H1 (cell line): ENCODE results near the gene ACBD6. TPM values are rescaled to one million over a fixed set of nuclear protein-coding genes. Genes with fewer than 3 reads are reported as not detected.

Experiments
- CTCF ChIA-PET: fragments of 300-600 bp; sonication (Branson Sonifier 250); formaldehyde crosslinking; loops from one replicate; lab custom pipeline; 2021; ENCODE audit not compliant: partially characterized antibody; lab: Charles Lee
- POLR2A ChIA-PET: fragments of 300-600 bp; sonication (Branson Sonifier 250); formaldehyde crosslinking; loops from one replicate; lab custom pipeline; 2021; ENCODE audit warnings: inconsistent platforms; ENCODE audit not compliant: partially characterized antibody; lab: Charles Lee
- DNase-seq, 2 experiments: peaks; one replicate each; pipeline versions ENCODE4 v3.0.0 to v3.0.0-alpha.2; 2010 to 2022; ENCODE audit warnings: low spot score in 2 of 2, low read depth in 1 of 2, mixed read lengths in 1 of 2
- FAIRE-seq: peaks from 2 replicates; lab custom pipeline; 2011; peaks lifted over from hg19 to GRCh38; lab: Jason Lieb, UNC
- H2AFZ ChIP-seq: 2 replicates; pipeline ENCODE4 v1.8.1; 2012; ENCODE audit warnings: low read length, inconsistent platforms
- H2AK5ac ChIP-seq: 2 replicates; pipeline ENCODE4 v1.6.1; 2013; ENCODE audit warnings: low read depth, low read length
- H2BK120ac ChIP-seq: replicated peaks from 2 replicates; pipeline ENCODE3; 2013; ENCODE audit warnings: low read depth, low read length, inconsistent platforms
- H2BK12ac ChIP-seq: 2 replicates; pipeline ENCODE4 v1.6.1; 2013; ENCODE audit warnings: low read depth, low read length
- H2BK15ac ChIP-seq: 2 replicates; pipeline ENCODE4 v1.6.1; 2013; ENCODE audit warnings: low read length
- H2BK20ac ChIP-seq: 2 replicates; pipeline ENCODE4 v1.6.1; 2013; ENCODE audit warnings: low read length
- H2BK5ac ChIP-seq: 2 replicates; pipeline ENCODE4 v1.6.1; 2013; ENCODE audit warnings: low read depth, low read length
- H3K14ac ChIP-seq: 2 replicates; pipeline ENCODE4 v1.6.1; 2013; ENCODE audit warnings: inconsistent platforms; ENCODE audit not compliant: insufficient read length
- H3K18ac ChIP-seq: 2 replicates; pipeline ENCODE4 v1.6.1; 2013; ENCODE audit warnings: low read length; ENCODE audit errors: extremely low read depth
- H3K23ac ChIP-seq: 2 replicates; pipeline ENCODE4 v1.6.1; 2013; ENCODE audit warnings: inconsistent platforms; ENCODE audit not compliant: insufficient read length
- H3K23me2 ChIP-seq: 2 replicates; pipeline ENCODE4 v1.6.1; 2013; ENCODE audit warnings: low read depth, low read length
- H3K27ac ChIP-seq: 2 replicates; pipeline ENCODE4 v1.6.1; 2011; ENCODE audit warnings: low read depth, low read length, inconsistent platforms
- H3K27me3 ChIP-seq, 4 experiments: replicated peaks in 1 of 4; 1 replicate in 1 of 4; 2 replicates in 3 of 4; pipeline versions ENCODE4 v1.6.1 to v1.8.1; 2011 to 2013; ENCODE audit warnings: low read length in 3 of 4, mild to moderate bottlenecking in 3 of 4, inconsistent platforms in 2 of 4, mixed read lengths in 2 of 4, moderate library complexity in 1 of 4; ENCODE audit not compliant: control insufficient read depth in 3 of 4, insufficient read depth in 3 of 4; ENCODE audit errors: extremely low read depth in 1 of 4
- H3K36me3 ChIP-seq, 4 experiments: 2 replicates each; pipeline versions ENCODE4 v1.6.1 to v1.8.1; 2011 to 2013; ENCODE audit warnings: mild to moderate bottlenecking in 4 of 4, low read length in 3 of 4, moderate library complexity in 2 of 4, control low read depth in 1 of 4, inconsistent platforms in 1 of 4; ENCODE audit not compliant: insufficient read depth in 4 of 4, control insufficient read depth in 2 of 4
- H3K4ac ChIP-seq: replicated peaks from 2 replicates; pipeline ENCODE3; 2013; ENCODE audit warnings: low read length, low read depth, mixed read lengths, inconsistent platforms; ENCODE audit not compliant: insufficient read length
- H3K4me1 ChIP-seq, 4 experiments: replicated peaks in 1 of 4; 1 replicate in 1 of 4; 2 replicates in 3 of 4; pipeline versions ENCODE4 v1.6.1 to v1.8.1; 2011 to 2013; ENCODE audit warnings: low read length in 3 of 4, inconsistent platforms in 2 of 4, mixed read lengths in 1 of 4; ENCODE audit not compliant: insufficient read depth in 4 of 4, control insufficient read depth in 3 of 4
- H3K4me2 ChIP-seq, 2 experiments: 2 replicates each; pipeline versions ENCODE4 v1.6.1 to v1.8.1; 2011 to 2013; ENCODE audit warnings: low read depth in 2 of 2, low read length in 2 of 2, control low read depth in 1 of 2, inconsistent platforms in 1 of 2, mild to moderate bottlenecking in 1 of 2; ENCODE audit not compliant: insufficient read depth in 1 of 2
- H3K4me3 ChIP-seq, 4 experiments: fragments of 200-600, 300-600 bp in 1 of 4; sonication (generic), shearing (Covaris generic), sonication (Bioruptor Twin) in 1 of 4; 2 replicates each; pipeline versions ENCODE4 v1.5.1 to v1.8.1; 2011 to 2016; ENCODE audit warnings: low read length in 4 of 4, low read depth in 3 of 4, control low read depth in 2 of 4, inconsistent platforms in 2 of 4, mild to moderate bottlenecking in 2 of 4, mixed read lengths in 1 of 4, moderate library complexity in 1 of 4; ENCODE audit not compliant: insufficient read depth in 2 of 4; ENCODE audit errors: extremely low read depth in 1 of 4
- H3K56ac ChIP-seq: replicated peaks from 2 replicates; pipeline ENCODE3; 2013; ENCODE audit warnings: low read depth, mild to moderate bottlenecking, mixed read lengths, low read length, inconsistent platforms; ENCODE audit not compliant: insufficient read length
- H3K79me1 ChIP-seq: 2 replicates; pipeline ENCODE4 v1.6.1; 2013; ENCODE audit warnings: low read depth, low read length, control low read depth
- H3K79me2 ChIP-seq, 2 experiments: 2 replicates each; pipeline versions ENCODE4 v1.6.1 to v1.8.1; 2012 to 2013; ENCODE audit warnings: low read length in 2 of 2, mild to moderate bottlenecking in 2 of 2, inconsistent platforms in 1 of 2; ENCODE audit not compliant: insufficient read depth in 2 of 2, control insufficient read depth in 1 of 2
- H3K9ac ChIP-seq, 4 experiments: replicated peaks in 1 of 4; 1 replicate in 1 of 4; 2 replicates in 3 of 4; pipeline versions ENCODE4 v1.6.1 to v1.8.1; 2011 to 2013; ENCODE audit warnings: low read depth in 3 of 4, low read length in 3 of 4, control low read depth in 2 of 4, mild to moderate bottlenecking in 2 of 4, moderate library complexity in 2 of 4, inconsistent platforms in 1 of 4; ENCODE audit errors: extremely low read depth in 1 of 4
- H3K9me3 ChIP-seq, 2 experiments: 2 replicates each; pipeline versions ENCODE4 v1.6.1 to v1.8.1; 2012 to 2013; ENCODE audit warnings: mild to moderate bottlenecking in 2 of 2, moderate library complexity in 2 of 2, control low read depth in 1 of 2, inconsistent platforms in 1 of 2, low read depth in 1 of 2, low read length in 1 of 2, mixed read lengths in 1 of 2; ENCODE audit not compliant: insufficient read depth in 2 of 2
- H4K20me1 ChIP-seq, 2 experiments: replicated peaks in 1 of 2; 2 replicates each; pipeline versions ENCODE3 to v1.8.1; 2011 to 2013; ENCODE audit warnings: inconsistent platforms in 2 of 2, low read length in 2 of 2, mild to moderate bottlenecking in 1 of 2; ENCODE audit not compliant: insufficient read depth in 2 of 2, control insufficient read depth in 1 of 2
- H4K5ac ChIP-seq: 2 replicates; pipeline ENCODE4 v1.6.1; 2013; ENCODE audit warnings: low read length, low read depth, mixed read lengths, inconsistent platforms; ENCODE audit not compliant: insufficient read length
- H4K8ac ChIP-seq: 2 replicates; pipeline ENCODE4 v1.8.0; 2013; ENCODE audit warnings: mild to moderate bottlenecking, moderate library complexity, low read length, inconsistent platforms; ENCODE audit not compliant: insufficient read depth; ENCODE audit errors: extremely low read depth
- H4K91ac ChIP-seq: replicated peaks from 2 replicates; pipeline ENCODE3; 2013; ENCODE audit warnings: low read length, mixed read lengths, inconsistent platforms; ENCODE audit not compliant: insufficient read length
- BCL11A ChIP-seq, 2 experiments: IDR thresholded peaks; one replicate each; pipeline ENCODE4 v1.6.1; 2011; ENCODE audit warnings: low read depth in 2 of 2, low read length in 2 of 2, mild to moderate bottlenecking in 2 of 2
- CREB1 ChIP-seq: IDR thresholded peaks from 2 replicates; pipeline ENCODE4 v1.6.1; 2012; ENCODE audit warnings: inconsistent platforms
- CTBP2 ChIP-seq: IDR thresholded peaks from 2 replicates; pipeline ENCODE4 v1.7.0; 2011; ENCODE audit warnings: borderline replicate concordance, mild to moderate bottlenecking, moderate library complexity, mixed read lengths, low read length; ENCODE audit not compliant: insufficient read depth, insufficient read length
- EP300 ChIP-seq, 2 experiments: IDR thresholded peaks; 1 replicate in 1 of 2; 2 replicates in 1 of 2; pipeline ENCODE4 v1.6.1; 2011 to 2012; ENCODE audit warnings: low read depth in 2 of 2, low read length in 2 of 2, mild to moderate bottlenecking in 2 of 2, borderline replicate concordance in 1 of 2, inconsistent platforms in 1 of 2, moderate library complexity in 1 of 2
- GABPA ChIP-seq: IDR thresholded peaks from 2 replicates; pipeline ENCODE4 v1.6.1; 2011; ENCODE audit warnings: mild to moderate bottlenecking, low read length, moderate library complexity, borderline replicate concordance; ENCODE audit not compliant: insufficient read depth
- HDAC6 ChIP-seq: IDR thresholded peaks from one replicate; pipeline ENCODE4 v1.7.1; 2012; ENCODE audit warnings: low read depth, mild to moderate bottlenecking, inconsistent platforms, low read length, moderate library complexity
- KDM5A ChIP-seq: fragments of 200-600 bp; IDR thresholded peaks from 2 replicates; pipeline ENCODE4 v1.7.1; 2012; ENCODE audit warnings: mild to moderate bottlenecking, low read length, inconsistent platforms, mixed read lengths
- RXRA ChIP-seq: IDR thresholded peaks from 2 replicates; pipeline ENCODE4 v1.6.1; 2011; ENCODE audit warnings: low read depth, mild to moderate bottlenecking, low read length, moderate library complexity; ENCODE audit not compliant: insufficient read depth
- SIN3A ChIP-seq, 2 experiments: IDR thresholded peaks in 1 of 2; conservative IDR thresholded peaks in 1 of 2; 2 replicates each; pipeline ENCODE4 v1.6.1; 2011 to 2012; ENCODE audit warnings: low read length in 2 of 2, improper control_type of control experiment in 1 of 2, low read depth in 1 of 2, mild to moderate bottlenecking in 1 of 2
- TAF1 ChIP-seq: IDR thresholded peaks from 2 replicates; pipeline ENCODE4 v1.6.1; 2011; ENCODE audit warnings: mild to moderate bottlenecking, low read depth, low read length
- WGBS, 2 experiments: shearing (Covaris generic) in 1 of 2; methylation state at CpG; one replicate each; pipeline versions ENCODE4 v1.1.6 to v1.1.7; 2013 to 2015; ENCODE audit warnings: low lambda C conversion rate in 2 of 2, mixed read lengths in 2 of 2, inconsistent platforms in 1 of 2, low coverage in 1 of 2, missing lambda C conversion rate in 1 of 2; ENCODE audit not compliant: insufficient replicate concordance in 2 of 2, insufficient coverage in 1 of 2, insufficient read length in 1 of 2; ENCODE audit errors: extremely low coverage in 1 of 2, missing lambda C conversion rate in 1 of 2; 5-methylcytosine and 5-hydroxymethylcytosine counted together
- polyA plus RNA-seq, 7 experiments: library from polyadenylated mRNA; depleted of rRNA in 3 of 7; stranded (reverse) in 5 of 7; unstranded in 2 of 7; fragments of >200 nt in 5 of 7; fragments of 200-250 nt in 2 of 7; gene quantifications; 1 replicate in 5 of 7; 2 replicates in 1 of 7; 4 replicates in 1 of 7; pipeline versions ENCODE4 v1.2.1 to v1.2.3, GENCODE V29; 2011 to 2013; ENCODE audit warnings: missing spikeins in 2 of 7, mixed read lengths in 2 of 7
- total RNA-seq: library from RNA; stranded (reverse); fragmentation: NEBNext Ultra II Directional; extraction: Animal tissue kit (Norgen Biotek cat#: 25700); gene quantifications from 2 replicates; pipeline ENCODE4 v1.2.1, GENCODE V29; 2021
- TF ChIP-seq, protein P1 (sequence below): IDR thresholded peaks from 2 replicates; pipeline ENCODE4 v1.6.1; 2012; ENCODE audit warnings: low read length, inconsistent platforms

The ACBD6 gene
- total and polyA plus RNA-seq, 2 of the 8 experiments (the other 6 are each of a cell fraction or from before 2014, with no cell fraction given) = 52.0 to 67.7 TPM

GRCh38 chr1:180301135-180301742 is 201.1 kb downstream of the ACBD6 start:
- Histone ChIP-seq H3K56ac (no peak overlapping the region), H3K27me3 (no peaks in the 10 kb centered on the region), H2BK5ac (no peak overlapping the region), H4K20me1 (no peaks in the 10 kb centered on the region), H4K91ac (no peak overlapping the region), H3K4ac (no peak overlapping the region), H3K9me3 (no peaks in the 10 kb centered on the region), H4K5ac (no peak overlapping the region), H3K18ac (no peak overlapping the region), H2AK5ac (no peak overlapping the region), H3K36me3 (no peaks in the 10 kb centered on the region), H3K79me1 (no peaks in the 10 kb centered on the region), H2AFZ (no peak overlapping the region), H3K23ac (no peak overlapping the region), H3K4me3 (no peak overlapping the region), H3K4me1 (no peaks in the 10 kb centered on the region), H3K27ac (no peak overlapping the region), H2BK12ac (no peak overlapping the region), H3K4me2 (no peak overlapping the region), H2BK20ac (no peak overlapping the region), H3K23me2 (no peaks in the 10 kb centered on the region), H3K9ac (no peak overlapping the region), H4K8ac (no peak overlapping the region), H2BK15ac (no peak overlapping the region), H3K14ac (no peak overlapping the region), H2BK120ac (no peak overlapping the region), H3K79me2 (no peaks in the 10 kb centered on the region)
- POLR2A ChIA-PET = interaction anchor here (0.7 kb wide), 1 partner anchor 13 kb away, joined by 3 read pairs; no protein-coding TSS in a partner anchor
- no peak for DNase-seq
- WGBS, 2 experiments = 97% methylated on average over 2 of the region's 2 CpGs; no CpG with 5 or more reads in 1 of the 2 experiments
- FAIRE-seq = no peak
- CTCF ChIA-PET = interaction anchor here (0.7 kb wide), 2 partner anchors 17 to 19 kb away, joined by 3 read pairs; no protein-coding TSS in a partner anchor
- TF ChIP-seq RXRA = no peak
- no peak for TF ChIP-seq CTBP2
- TF ChIP-seq, protein P1, sequence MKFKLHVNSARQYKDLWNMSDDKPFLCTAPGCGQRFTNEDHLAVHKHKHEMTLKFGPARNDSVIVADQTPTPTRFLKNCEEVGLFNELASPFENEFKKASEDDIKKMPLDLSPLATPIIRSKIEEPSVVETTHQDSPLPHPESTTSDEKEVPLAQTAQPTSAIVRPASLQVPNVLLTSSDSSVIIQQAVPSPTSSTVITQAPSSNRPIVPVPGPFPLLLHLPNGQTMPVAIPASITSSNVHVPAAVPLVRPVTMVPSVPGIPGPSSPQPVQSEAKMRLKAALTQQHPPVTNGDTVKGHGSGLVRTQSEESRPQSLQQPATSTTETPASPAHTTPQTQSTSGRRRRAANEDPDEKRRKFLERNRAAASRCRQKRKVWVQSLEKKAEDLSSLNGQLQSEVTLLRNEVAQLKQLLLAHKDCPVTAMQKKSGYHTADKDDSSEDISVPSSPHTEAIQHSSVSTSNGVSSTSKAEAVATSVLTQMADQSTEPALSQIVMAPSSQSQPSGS = no peak
- no peak for TF ChIP-seq GABPA
- no peak for TF ChIP-seq CREB1
- no peak for TF ChIP-seq BCL11A (IDR thresholded peaks at IDR 0.05; ENCODE audit: low read depth in 2 of 2, low read length in 2 of 2)
- no peak for TF ChIP-seq KDM5A
- TF ChIP-seq SIN3A (conservative IDR thresholded peaks at IDR 0.05 in 1 of 2, IDR thresholded peaks at IDR 0.05 in 1 of 2; ENCODE audit: low read depth in 1 of 2, low read length in 2 of 2) = no peak
- TF ChIP-seq HDAC6 = no peak
- no peak for TF ChIP-seq TAF1
- no peak for TF ChIP-seq EP300 (IDR thresholded peaks at IDR 0.05; ENCODE audit: borderline replicate concordance in 1 of 2, low read depth in 2 of 2, low read length in 2 of 2)
